Gastroesophageal sphincter (tissue), 3 donors: ENCODE measurements around the gene PNCK.

Experiments
- POLR2AphosphoS5 ChIP-seq: sonication (generic); formaldehyde crosslinking; IDR thresholded peaks from one replicate; pipeline ENCODE4 v1.6.1; 2017; ENCODE audit warnings: antibody characterized with exemption
- TF ChIP-seq, protein P1 (sequence below), 4 experiments: fragments of 200-600 bp in 2 of 4; fragments of 450-650 bp in 2 of 4; sonication (generic) in 1 of 4; IDR thresholded peaks; one replicate each; pipeline ENCODE4 v1.5.1; 2017 to 2019; ENCODE audit warnings: antibody characterized with exemption in 4 of 4, mild to moderate bottlenecking in 2 of 4, moderate library complexity in 2 of 4

DNA sequence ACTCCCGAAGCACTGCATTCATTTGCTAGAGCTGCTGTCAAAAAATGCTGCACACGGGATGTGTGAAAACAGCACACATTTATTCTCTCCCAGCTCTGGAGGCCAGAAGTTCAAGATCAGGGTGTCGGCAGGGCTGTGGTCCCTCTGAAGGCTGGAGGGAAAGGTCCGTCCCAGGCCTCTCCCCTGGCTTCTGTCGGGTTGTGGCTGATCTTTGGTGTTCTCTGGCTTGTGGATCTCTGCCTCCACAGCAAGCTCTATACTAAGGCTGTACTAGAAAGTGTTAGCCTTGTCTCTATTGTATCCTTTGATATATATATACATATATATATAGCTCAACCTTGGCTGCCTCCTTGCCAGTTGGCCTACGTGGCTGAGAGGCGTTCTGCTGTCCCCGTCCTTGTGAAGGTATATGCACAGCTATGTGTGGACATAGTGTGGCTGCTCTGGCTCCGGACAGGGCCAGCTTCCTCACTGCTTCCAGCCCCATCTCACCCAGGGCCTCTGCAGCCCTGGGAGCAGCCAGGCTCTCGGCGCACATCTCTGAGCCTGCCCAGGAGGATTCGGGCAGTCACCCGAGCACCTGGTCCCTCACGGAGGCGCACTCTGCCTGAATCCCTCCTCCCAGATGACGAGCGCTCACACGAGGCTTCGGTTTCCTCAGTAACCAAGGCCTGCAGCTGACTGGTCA, 41.6 kb downstream of the PNCK start:
- TF ChIP-seq, protein P1, sequence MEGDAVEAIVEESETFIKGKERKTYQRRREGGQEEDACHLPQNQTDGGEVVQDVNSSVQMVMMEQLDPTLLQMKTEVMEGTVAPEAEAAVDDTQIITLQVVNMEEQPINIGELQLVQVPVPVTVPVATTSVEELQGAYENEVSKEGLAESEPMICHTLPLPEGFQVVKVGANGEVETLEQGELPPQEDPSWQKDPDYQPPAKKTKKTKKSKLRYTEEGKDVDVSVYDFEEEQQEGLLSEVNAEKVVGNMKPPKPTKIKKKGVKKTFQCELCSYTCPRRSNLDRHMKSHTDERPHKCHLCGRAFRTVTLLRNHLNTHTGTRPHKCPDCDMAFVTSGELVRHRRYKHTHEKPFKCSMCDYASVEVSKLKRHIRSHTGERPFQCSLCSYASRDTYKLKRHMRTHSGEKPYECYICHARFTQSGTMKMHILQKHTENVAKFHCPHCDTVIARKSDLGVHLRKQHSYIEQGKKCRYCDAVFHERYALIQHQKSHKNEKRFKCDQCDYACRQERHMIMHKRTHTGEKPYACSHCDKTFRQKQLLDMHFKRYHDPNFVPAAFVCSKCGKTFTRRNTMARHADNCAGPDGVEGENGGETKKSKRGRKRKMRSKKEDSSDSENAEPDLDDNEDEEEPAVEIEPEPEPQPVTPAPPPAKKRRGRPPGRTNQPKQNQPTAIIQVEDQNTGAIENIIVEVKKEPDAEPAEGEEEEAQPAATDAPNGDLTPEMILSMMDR (IDR thresholded peaks at IDR 0.05) = no peak
- no peak for TF ChIP-seq POLR2AphosphoS5
